ENCODE data around the gene TRAPPC2L. TPM values are rescaled to one million over a fixed set of nuclear protein-coding genes. Genes with fewer than 3 reads are reported as not detected.

Gene TRAPPC2L
- total and polyA plus RNA-seq, 2 experiments from 2014 or later = 58.7 to 215 TPM

- no peaks in the 10 kb centered on the region for H3K27me3 ChIP-seq
- H3K4me1 ChIP-seq (ENCODE audit: insufficient read depth) = no peaks in the 10 kb centered on the region
- TF ChIP-seq EZH2phosphoT487 (IDR thresholded peaks at IDR 0.05; ENCODE audit: low read depth, severe bottlenecking, unreplicated experiment) (no peak), CTCF (IDR thresholded peaks at IDR 0.05; ENCODE audit: poor library complexity) (no peak), EZH2 (IDR thresholded peaks at IDR 0.05; ENCODE audit: borderline replicate concordance) (no peak)
- H4K20me1 ChIP-seq (ENCODE audit: insufficient read depth, poor library complexity, severe bottlenecking) = no peaks in the 10 kb centered on the region
- WGBS (ENCODE audit: low lambda C conversion rate, missing lambda C conversion rate) = 93% methylated on average over 20 of the region's 20 CpGs
- H3K79me2 ChIP-seq = no peaks in the 10 kb centered on the region
- no peaks in the 10 kb centered on the region for H3K36me3 ChIP-seq (replicated peaks; ENCODE audit: insufficient read depth, low read depth)
- no peaks in the 10 kb centered on the region for H3K9me2 ChIP-seq (replicated peaks; ENCODE audit: insufficient read depth)
- H2AFZ ChIP-seq = no peak overlapping the region
- H3K4me3 ChIP-seq = no peak overlapping the region
- no peak overlapping the region for H3K27ac ChIP-seq
- no peak for DNase-seq (ENCODE audit: low spot score)
- no peaks in the 10 kb centered on the region for H3K9me3 ChIP-seq (ENCODE audit: low read depth)
- no peak overlapping the region for H3K4me2 ChIP-seq
Measured at GRCh38 chr16:88843256-88843655, 13.7 kb upstream of the TRAPPC2L start.

GRCh38 chr16:88844419-88845036, 12.4 kb upstream of the TRAPPC2L start:
- Histone ChIP-seq H3K9me2 (replicated peaks; ENCODE audit: insufficient read depth) (no peaks in the 10 kb centered on the region), H4K20me1 (ENCODE audit: insufficient read depth, poor library complexity, severe bottlenecking) (no peaks in the 10 kb centered on the region), H3K27ac (no peak overlapping the region), H3K9me3 (ENCODE audit: low read depth) (no peaks in the 10 kb centered on the region), H3K4me2 (no peak overlapping the region), H3K36me3 (replicated peaks; ENCODE audit: insufficient read depth, low read depth) (no peaks in the 10 kb centered on the region), H3K4me3 (no peak overlapping the region), H2AFZ (no peak overlapping the region), H3K79me2 (no peaks in the 10 kb centered on the region), H3K27me3 (no peaks in the 10 kb centered on the region), H3K4me1 (ENCODE audit: insufficient read depth) (no peaks in the 10 kb centered on the region)
- TF ChIP-seq EZH2 (IDR thresholded peaks at IDR 0.05; ENCODE audit: borderline replicate concordance) (no peak), CTCF (IDR thresholded peaks at IDR 0.05; ENCODE audit: poor library complexity) (no peak)
- WGBS (ENCODE audit: low lambda C conversion rate, missing lambda C conversion rate) = 81% methylated on average over 10 of the region's 11 CpGs
- no peak for DNase-seq (ENCODE audit: low spot score)

- Histone ChIP-seq H3K36me3 (replicated peaks; ENCODE audit: insufficient read depth, low read depth) (no peaks in the 10 kb centered on the region), H4K20me1 (ENCODE audit: insufficient read depth, poor library complexity, severe bottlenecking) (no peaks in the 10 kb centered on the region), H3K9me3 (ENCODE audit: low read depth) (no peaks in the 10 kb centered on the region), H3K27ac (no peak overlapping the region), H3K79me2 (no peaks in the 10 kb centered on the region), H3K9me2 (replicated peaks; ENCODE audit: insufficient read depth) (no peaks in the 10 kb centered on the region), H3K27me3 (no peaks in the 10 kb centered on the region), H3K4me3 (no peak overlapping the region), H3K4me2 (no peak overlapping the region), H2AFZ (no peak overlapping the region), H3K4me1 (ENCODE audit: insufficient read depth) (no peaks in the 10 kb centered on the region)
- DNase-seq (ENCODE audit: low spot score) = no peak
- TF ChIP-seq EZH2phosphoT487 (IDR thresholded peaks at IDR 0.05; ENCODE audit: low read depth, severe bottlenecking, unreplicated experiment) (no peak), CTCF (IDR thresholded peaks at IDR 0.05; ENCODE audit: poor library complexity) (no peak), EZH2 (IDR thresholded peaks at IDR 0.05; ENCODE audit: borderline replicate concordance) (no peak)
- WGBS (ENCODE audit: low lambda C conversion rate, missing lambda C conversion rate) = 96% methylated on average over 9 of the region's 9 CpGs
Measured at GRCh38 chr16:88846088-88846487, 10.8 kb upstream of the TRAPPC2L start.

All from hepatocyte (in vitro differentiated cells).